Left ventricle myocardium inferior (tissue), 1 donor: Measurements from ENCODE around the gene MYO9A. TPM values are rescaled to one million over a fixed set of nuclear protein-coding genes. Genes with fewer than 3 reads are reported as not detected.

Source experiments
- DNase-seq: peaks from one replicate; pipeline ENCODE4 v3.0.0-alpha.2; 2020
- H3K27ac ChIP-seq: fragments of 200-600 bp; replicated peaks from 2 replicates; pipeline ENCODE4 v1.8.0; 2021
- H3K27me3 ChIP-seq: fragments of 200-600 bp; 2 replicates; pipeline ENCODE4 v1.8.0; 2021; ENCODE audit warnings: low read depth
- H3K36me3 ChIP-seq: fragments of 200-600 bp; 2 replicates; pipeline ENCODE4 v1.8.0; 2021
- H3K4me1 ChIP-seq: fragments of 200-600 bp; 2 replicates; pipeline ENCODE4 v1.8.0; 2021
- H3K4me3 ChIP-seq: fragments of 200-600 bp; 2 replicates; pipeline ENCODE4 v1.8.0; 2021; ENCODE audit warnings: mild to moderate bottlenecking, moderate library complexity
- H3K9me3 ChIP-seq: fragments of 200-600 bp; replicated peaks from 2 replicates; pipeline ENCODE4 v1.8.0; 2021
- intact Hi-C: fragments of 100-400 bp; cut with micrococcal nuclease; formaldehyde crosslinking; loops from one replicate; pipeline ENCODE4 v1.11.0; 2022
- total RNA-seq: library from RNA; stranded (reverse); fragmentation: NEBNext Ultra II Directional; extraction: Animal tissue kit (Norgen Biotek cat#: 25700); gene quantifications from one replicate; pipeline ENCODE4 v1.2.1, GENCODE V29; 2021
- TF ChIP-seq, protein P1 (sequence below): fragments of 200-600 bp; IDR thresholded peaks from 2 replicates; pipeline ENCODE4 v1.8.0; 2021; ENCODE audit warnings: antibody characterized with exemption, mild to moderate bottlenecking, borderline replicate concordance
- donor health status: DM: no; HTN: yes; CAD: no; lungs with severe emphysema.

MYO9A gene
- total RNA-seq, 1 donor from 2014 or later: 22.5 TPM

- peak overlapping the region; percentile 69 for H3K27ac ChIP-seq
Observed at GRCh38 chr15:72155003-72155621, 37.2 kb upstream of the MYO9A start.

GRCh38 chr15:72154316-72154715 is 36.4 kb upstream of the MYO9A start:
- no peak for DNase-seq
- intact Hi-C loops: loop anchor here (10.0 kb wide), 1 partner anchor 410 kb away; no protein-coding TSS in a partner anchor
- TF ChIP-seq, protein P1, sequence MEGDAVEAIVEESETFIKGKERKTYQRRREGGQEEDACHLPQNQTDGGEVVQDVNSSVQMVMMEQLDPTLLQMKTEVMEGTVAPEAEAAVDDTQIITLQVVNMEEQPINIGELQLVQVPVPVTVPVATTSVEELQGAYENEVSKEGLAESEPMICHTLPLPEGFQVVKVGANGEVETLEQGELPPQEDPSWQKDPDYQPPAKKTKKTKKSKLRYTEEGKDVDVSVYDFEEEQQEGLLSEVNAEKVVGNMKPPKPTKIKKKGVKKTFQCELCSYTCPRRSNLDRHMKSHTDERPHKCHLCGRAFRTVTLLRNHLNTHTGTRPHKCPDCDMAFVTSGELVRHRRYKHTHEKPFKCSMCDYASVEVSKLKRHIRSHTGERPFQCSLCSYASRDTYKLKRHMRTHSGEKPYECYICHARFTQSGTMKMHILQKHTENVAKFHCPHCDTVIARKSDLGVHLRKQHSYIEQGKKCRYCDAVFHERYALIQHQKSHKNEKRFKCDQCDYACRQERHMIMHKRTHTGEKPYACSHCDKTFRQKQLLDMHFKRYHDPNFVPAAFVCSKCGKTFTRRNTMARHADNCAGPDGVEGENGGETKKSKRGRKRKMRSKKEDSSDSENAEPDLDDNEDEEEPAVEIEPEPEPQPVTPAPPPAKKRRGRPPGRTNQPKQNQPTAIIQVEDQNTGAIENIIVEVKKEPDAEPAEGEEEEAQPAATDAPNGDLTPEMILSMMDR: no peak
- Histone ChIP-seq H3K4me1 (peaks cover 12% of the 10 kb centered on the region), H3K27me3 (no peaks in the 10 kb centered on the region), H3K27ac (peak overlapping the region; percentile 69), H3K4me3 (no peak overlapping the region), H3K9me3 (no peaks in the 10 kb centered on the region), H3K36me3 (no peaks in the 10 kb centered on the region)

More at GRCh38 chr15:72155003-72155621, 37.2 kb upstream of the MYO9A start:
- intact Hi-C loops: loop anchor here (10.0 kb wide), 1 partner anchor 410 kb away; no protein-coding TSS in a partner anchor
- TF ChIP-seq, protein P1: no peak
- no peaks in the 10 kb centered on the region for H3K9me3 ChIP-seq
- no peaks in the 10 kb centered on the region for H3K36me3 ChIP-seq
- H3K4me3 ChIP-seq: peak overlapping the region; percentile 69
- DNase-seq: peak; percentile 75
- H3K4me1 ChIP-seq: peaks cover 12% of the 10 kb centered on the region
- H3K27me3 ChIP-seq: no peaks in the 10 kb centered on the region

DNA sequence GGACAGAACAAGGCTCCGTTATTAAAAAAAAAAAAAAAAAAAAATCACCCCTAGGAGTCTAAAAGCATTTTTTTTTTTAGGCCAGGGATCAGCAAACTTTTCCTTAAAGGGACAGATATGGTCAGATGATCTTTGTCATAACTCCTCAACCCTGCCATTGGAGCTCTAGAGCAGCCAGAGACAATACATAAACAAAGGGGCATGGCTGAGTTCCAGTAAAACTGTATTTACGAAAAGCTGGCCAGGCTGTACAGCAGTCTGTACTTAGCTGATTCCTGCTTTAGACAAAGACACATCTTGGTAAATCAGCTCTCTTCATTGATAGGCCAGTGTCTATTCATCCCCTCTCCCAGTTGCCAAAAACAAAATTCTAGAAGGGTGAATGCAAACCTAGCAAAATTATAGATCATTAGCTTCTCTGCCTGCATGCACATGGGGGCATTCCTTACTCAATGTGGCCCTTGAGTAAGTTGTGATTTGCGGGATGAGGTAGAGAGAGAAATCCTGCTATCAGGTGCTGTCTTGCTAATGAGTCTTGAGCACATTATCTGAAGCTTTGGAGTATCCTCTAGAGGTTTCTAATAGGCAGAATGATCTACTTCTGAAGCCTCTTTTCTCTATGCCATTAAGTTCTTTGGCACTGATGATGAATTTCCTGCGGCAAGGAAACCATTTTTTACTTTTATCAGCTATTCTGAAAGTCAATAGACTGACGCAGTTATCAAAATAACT is 35.5 kb upstream of the MYO9A start:
- DNase-seq: no peak
- intact Hi-C loops: loop anchor here (10.0 kb wide), 1 partner anchor 409 kb away; no protein-coding TSS in a partner anchor
- Histone ChIP-seq H3K4me1 (peaks cover 12% of the 10 kb centered on the region), H3K27me3 (no peaks in the 10 kb centered on the region), H3K27ac (no peak overlapping the region), H3K9me3 (no peaks in the 10 kb centered on the region), H3K36me3 (no peaks in the 10 kb centered on the region), H3K4me3 (no peak overlapping the region)
- TF ChIP-seq, protein P1: no peak

- no peaks in the 10 kb centered on the region for H3K9me3 ChIP-seq
- peaks cover 7% of the 10 kb centered on the region for H3K4me1 ChIP-seq
- H3K27ac ChIP-seq: no peak overlapping the region
- H3K36me3 ChIP-seq: no peaks in the 10 kb centered on the region
- no peaks in the 10 kb centered on the region for H3K27me3 ChIP-seq
- no peak for DNase-seq
- intact Hi-C loops: no loop called here
- H3K4me3 ChIP-seq: no peak overlapping the region
- TF ChIP-seq, protein P1: no peak
Observed at GRCh38 chr15:72147418-72147817, 29.5 kb upstream of the MYO9A start.

DNA sequence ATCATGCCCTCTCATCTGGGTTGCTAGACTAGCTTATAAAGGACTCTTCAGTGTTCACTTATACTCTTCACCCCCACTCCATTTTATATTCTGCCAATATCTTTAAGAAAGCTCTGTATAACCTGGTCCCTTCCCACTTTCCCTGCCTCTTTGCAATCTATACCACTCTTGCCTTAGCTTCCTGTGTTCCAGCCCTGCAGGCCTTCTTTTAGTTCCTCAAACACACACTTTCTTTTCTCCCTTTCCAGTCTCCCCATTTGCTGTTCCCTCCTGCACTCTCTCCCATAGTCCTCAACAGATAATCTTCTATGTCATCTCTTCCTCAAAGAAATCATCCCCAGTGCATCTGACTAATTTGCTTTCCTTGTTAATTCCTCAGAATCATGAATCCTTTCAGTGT is 29.0 kb upstream of the MYO9A start:
- H3K36me3 ChIP-seq: no peaks in the 10 kb centered on the region
- H3K27me3 ChIP-seq: no peaks in the 10 kb centered on the region
- H3K4me1 ChIP-seq: peaks cover 11% of the 10 kb centered on the region
- H3K27ac ChIP-seq: no peak overlapping the region
- no peaks in the 10 kb centered on the region for H3K9me3 ChIP-seq
- TF ChIP-seq, protein P1: no peak
- no peak overlapping the region for H3K4me3 ChIP-seq
- no peak for DNase-seq
- intact Hi-C loops: no loop called here
